ENCODE results near the gene CDK17.

Gene CDK17

GRCh38 chr12:96265400-96265799 is 134.8 kb downstream of the CDK17 start:
- no peak for DNase-seq (ENCODE audit: low read depth in 2 of 2)

- no peak for DNase-seq (ENCODE audit: low read depth in 2 of 2)
Measured at GRCh38 chr12:96263449-96263902, 136.8 kb downstream of the CDK17 start.

GRCh38 chr12:96261557-96261956 is 138.7 kb downstream of the CDK17 start:
- DNase-seq (ENCODE audit: low read depth in 2 of 2), result no peak

GRCh38 chr12:96260644-96261043 is 139.6 kb downstream of the CDK17 start:
- DNase-seq (ENCODE audit: low read depth in 2 of 2), result no peak

GRCh38 chr12:96260231-96260630 is 140.0 kb downstream of the CDK17 start:
- DNase-seq (ENCODE audit: low read depth in 2 of 2), result no peak

GRCh38 chr12:96258104-96258961 is 141.9 kb downstream of the CDK17 start:
- no peak for DNase-seq (ENCODE audit: low read depth in 2 of 2)

- no peak for DNase-seq (ENCODE audit: low read depth in 2 of 2)
Measured at GRCh38 chr12:96257550-96258103, 142.6 kb downstream of the CDK17 start.

- no peak for DNase-seq (ENCODE audit: low read depth in 2 of 2)
Measured at GRCh38 chr12:96256672-96257361, 143.4 kb downstream of the CDK17 start.

GRCh38 chr12:96255077-96255476 is 145.2 kb downstream of the CDK17 start:
- no peak for DNase-seq (ENCODE audit: low read depth in 2 of 2)

- no peak for DNase-seq (ENCODE audit: low read depth in 2 of 2)
Measured at GRCh38 chr12:96250119-96250685, 150.0 kb downstream of the CDK17 start.

- DNase-seq (ENCODE audit: low read depth in 2 of 2), result no peak
Measured at GRCh38 chr12:96249196-96250118, 150.8 kb downstream of the CDK17 start.

- no peak for DNase-seq (ENCODE audit: low read depth in 2 of 2)
Measured at GRCh38 chr12:96248136-96248931, 151.9 kb downstream of the CDK17 start.

- DNase-seq (ENCODE audit: low read depth in 2 of 2), result no peak
Measured at GRCh38 chr12:96247563-96247962, 152.7 kb downstream of the CDK17 start.

- DNase-seq (ENCODE audit: low read depth in 2 of 2), result no peak
Measured at GRCh38 chr12:96246926-96247505, 153.2 kb downstream of the CDK17 start.

GRCh38 chr12:96244826-96245225 is 155.4 kb downstream of the CDK17 start:
- DNase-seq (ENCODE audit: low read depth in 2 of 2), result no peak

- no peak for DNase-seq (ENCODE audit: low read depth in 2 of 2)
Measured at GRCh38 chr12:96242597-96242996, 157.6 kb downstream of the CDK17 start.

- DNase-seq (ENCODE audit: low read depth in 2 of 2), result peak in 1 of 2 donors; percentile 11
Measured at GRCh38 chr12:96241846-96242256, 158.4 kb downstream of the CDK17 start.

- no peak for DNase-seq (ENCODE audit: low read depth in 2 of 2)
Measured at GRCh38 chr12:96241431-96241830, 158.8 kb downstream of the CDK17 start.

- DNase-seq (ENCODE audit: low read depth in 2 of 2), result no peak
Measured at GRCh38 chr12:96240656-96241055, 159.6 kb downstream of the CDK17 start.

Measured in activated CD4-positive, alpha-beta T cell treated with anti-CD3 and anti-CD28 coated beads for 24 hours (primary cell).